HG03060 (cell line): ENCODE measurements around the gene DAPK1.
"Not testable (repeated sequence)": the region's sequence is repeated elsewhere in the genome, so short reads cannot be mapped to it uniquely, and the experiment has no call there.

Source experiments
- ATAC-seq: cut with Tn5 transposase; IDR thresholded peaks from one replicate; pipeline ENCODE4 v1.9.1; 2021; ENCODE audit warnings: low read depth, moderate number of reproducible peaks; ENCODE audit not compliant: unreplicated experiment

Gene DAPK1

DNA sequence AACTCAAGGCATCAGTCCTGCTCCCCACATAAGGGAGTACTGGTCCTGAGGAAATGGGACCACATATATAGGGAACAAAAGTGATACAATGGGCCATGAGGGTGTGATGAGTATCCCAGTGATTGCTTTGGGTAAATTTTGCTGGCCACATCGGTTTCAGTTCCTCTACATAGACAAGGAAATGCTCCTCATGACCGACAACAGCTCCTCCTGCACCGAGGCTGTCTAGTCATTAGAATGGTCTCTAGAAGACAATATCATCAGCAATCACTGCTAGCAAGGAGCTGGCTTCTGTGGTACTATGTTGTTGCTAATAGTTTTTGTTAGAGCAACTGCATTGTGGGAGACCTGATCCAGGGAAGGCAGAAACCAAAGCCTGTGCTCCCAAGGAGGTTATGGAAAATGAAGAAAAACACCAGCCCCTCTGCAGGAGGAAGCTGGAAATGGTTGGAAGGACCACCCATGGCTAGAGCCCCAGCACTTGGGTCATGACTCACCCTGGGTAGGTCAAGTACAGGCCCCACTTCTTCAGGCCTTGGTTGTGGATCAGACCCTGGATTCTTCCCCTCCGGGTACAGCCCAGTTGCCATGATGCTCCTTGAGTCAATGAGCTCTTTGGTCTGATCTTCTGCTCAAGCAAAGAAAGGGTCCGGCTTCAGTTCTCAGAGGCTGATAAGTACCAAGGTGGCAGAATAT, 224.9 kb downstream of the DAPK1 start:
- no peak for ATAC-seq

DNA sequence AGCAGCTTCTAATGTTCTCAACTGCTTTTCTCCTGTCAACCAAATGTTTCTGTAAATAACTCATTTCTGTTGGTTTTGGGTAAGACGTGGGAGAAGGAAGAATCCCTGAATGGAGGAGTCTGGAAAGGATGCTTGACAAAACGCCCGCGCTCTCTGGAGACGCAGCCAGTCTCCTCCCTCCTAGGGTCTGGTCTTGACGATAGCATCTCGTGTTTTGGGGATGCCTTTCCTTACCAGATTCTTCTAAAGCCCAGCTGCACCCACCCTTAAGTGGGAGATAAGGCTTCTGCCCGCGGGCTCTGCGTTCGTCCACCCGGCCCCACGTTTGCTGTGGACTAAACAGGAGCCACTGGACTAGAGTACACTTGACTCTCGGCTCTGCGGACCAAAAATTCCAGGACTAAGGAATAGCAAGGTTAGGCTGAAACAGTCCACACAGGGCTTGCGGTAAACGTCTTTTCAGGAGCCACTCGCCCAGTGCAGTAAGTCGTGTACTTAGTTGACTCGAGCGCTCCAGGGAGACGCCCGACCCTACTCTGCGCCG, 227.8 kb downstream of the DAPK1 start:
- ATAC-seq = no peak

DNA sequence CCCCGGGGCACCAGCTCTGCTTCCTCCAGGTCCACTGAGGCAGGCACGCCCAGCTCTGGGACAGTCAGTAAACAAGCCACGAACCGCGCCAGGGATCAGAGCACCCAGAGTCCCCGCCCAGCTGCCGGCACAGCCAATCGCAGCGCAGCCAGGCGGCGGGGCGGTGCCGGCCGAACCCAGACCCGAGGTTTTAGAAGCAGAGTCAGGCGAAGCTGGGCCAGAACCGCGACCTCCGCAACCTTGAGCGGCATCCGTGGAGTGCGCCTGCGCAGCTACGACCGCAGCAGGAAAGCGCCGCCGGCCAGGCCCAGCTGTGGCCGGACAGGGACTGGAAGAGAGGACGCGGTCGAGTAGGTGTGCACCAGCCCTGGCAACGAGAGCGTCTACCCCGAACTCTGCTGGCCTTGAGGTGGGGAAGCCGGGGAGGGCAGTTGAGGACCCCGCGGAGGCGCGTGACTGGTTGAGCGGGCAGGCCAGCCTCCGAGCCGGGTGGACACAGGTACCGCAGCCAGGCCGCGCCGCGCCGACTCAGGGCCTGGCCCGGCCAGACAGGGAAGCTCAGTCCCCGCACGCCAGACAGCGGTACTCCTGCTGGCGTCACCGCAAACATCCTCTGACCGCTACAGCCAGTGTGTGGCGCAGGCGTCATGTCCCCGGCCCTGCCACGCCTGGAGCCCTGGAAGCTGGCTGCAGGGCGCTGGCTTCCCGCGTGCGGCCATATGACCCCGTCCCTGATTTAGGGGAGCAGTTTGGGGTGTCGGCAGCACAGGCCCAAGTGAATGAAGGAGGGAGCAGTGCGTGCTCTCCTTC, 228.4 kb downstream of the DAPK1 start, which contains the start of gene CTSL:
TSS of gene CTSL (plus strand) at position 220 of the 810 bp plus-strand sequence. CDS start 1,485 bp downstream, outside the sequence.
- ATAC-seq = no peak

DNA sequence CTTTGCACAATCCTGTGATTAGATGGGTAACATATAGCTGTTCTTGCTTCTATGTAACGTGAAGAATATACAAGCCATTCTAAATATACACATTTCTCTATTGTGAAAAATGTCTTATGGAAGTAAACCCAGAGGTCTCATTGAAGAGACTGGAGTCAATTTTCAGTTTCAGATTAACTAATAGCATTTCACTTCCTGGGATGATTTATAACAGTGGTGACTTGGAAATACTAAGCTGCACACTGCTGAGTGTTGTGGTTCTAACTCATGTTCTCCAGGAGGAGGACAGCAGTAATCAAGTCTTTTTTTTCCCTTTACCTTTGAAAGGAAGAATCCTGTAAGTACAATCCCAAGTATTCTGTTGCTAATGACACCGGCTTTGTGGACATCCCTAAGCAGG, 231.6 kb downstream of the DAPK1 start:
- ATAC-seq = no peak

DNA sequence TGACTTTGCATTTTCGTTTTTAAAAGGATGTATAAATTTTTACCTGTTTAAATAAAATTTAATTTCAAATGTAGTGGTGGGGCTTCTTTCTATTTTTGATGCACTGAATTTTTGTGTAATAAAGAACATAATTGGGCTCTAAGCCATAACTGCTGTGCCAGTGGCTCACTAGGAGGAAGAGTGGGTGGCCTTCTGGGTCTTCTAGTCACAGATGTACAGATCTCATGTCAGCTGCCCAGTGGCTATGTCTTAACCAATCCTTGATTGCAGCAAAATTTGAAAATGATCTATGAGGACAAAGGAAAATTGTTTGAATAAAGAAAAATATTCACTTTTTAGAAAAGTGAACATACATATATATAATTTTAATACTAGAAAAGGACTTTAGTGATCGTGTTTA, 233.7 kb downstream of the DAPK1 start:
- ATAC-seq = no peak

DNA sequence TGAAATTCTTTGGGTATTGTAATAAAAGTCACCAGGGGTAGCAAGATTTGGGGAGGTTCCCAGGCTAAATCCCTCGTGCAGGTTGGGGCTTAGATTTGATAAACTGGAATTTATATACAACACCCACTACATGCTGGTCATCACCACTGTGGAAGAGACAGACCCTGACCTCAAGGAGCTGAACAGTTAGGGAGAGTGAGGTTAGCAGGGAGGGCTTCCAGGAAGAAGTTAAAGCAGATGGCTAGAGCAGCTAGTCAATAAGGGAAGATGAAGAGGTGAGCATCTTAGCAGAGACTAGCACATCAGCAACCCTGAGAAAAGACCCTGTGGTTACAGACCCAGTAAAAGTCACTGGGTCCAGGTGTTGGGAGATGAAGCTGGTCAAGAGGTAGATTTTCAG, 234.7 kb downstream of the DAPK1 start:
- ATAC-seq = no peak

DNA sequence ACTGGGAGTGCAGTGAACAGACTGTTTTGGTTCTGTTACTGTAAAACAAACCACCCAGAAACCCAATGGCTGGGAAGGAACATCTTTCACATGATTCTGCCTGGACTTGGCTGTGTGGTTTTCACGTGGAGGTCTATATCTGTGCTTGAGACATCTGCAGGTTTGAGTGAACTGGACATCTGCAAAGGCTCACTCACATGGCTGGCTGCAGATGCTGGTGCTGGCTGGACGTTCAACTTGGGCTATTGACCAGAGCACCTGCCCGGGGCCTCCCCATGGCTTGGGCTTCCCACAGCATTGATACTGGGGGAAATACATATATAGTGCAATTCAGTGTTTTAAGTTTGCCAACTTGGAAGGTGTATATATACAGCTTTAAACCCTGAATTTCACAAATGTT, 235.1 kb downstream of the DAPK1 start:
- no peak for ATAC-seq

DNA sequence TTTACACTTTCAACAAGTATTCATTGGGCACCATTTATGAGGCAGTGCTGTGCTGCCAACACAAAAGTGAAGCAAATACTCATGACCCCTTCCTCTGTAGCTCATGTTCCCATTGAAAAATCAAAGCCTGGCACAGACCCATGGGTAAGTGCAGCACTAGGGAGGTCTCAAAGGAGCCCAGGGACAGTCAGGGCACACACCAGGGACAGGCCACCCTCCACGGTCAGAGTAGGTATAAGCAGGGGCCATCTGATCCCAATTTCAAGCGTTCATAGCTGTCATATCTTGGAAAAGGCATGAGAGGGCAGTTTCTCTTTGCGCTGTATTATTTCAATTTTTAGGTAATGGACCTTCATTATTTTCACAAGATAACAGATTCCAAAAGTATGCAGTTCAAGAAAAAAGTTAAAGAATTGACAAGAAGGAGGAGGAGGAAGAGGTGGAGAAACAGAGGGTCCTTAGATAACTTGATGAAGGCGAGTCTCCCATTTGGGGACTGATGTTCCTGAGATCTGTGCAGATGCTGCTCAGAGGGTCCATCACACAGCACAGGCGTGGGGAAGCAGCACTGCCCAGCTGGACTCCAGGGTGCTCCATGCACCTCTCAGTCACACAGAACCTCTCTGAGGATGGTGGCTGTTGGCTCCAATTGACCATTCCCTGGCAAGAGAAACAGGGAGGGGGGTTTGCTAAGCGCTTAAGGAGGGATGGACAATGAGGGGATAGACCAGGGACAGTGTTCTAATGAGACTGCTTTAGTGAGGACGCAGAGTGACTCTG, 235.8 kb downstream of the DAPK1 start:
- ATAC-seq = no peak

DNA sequence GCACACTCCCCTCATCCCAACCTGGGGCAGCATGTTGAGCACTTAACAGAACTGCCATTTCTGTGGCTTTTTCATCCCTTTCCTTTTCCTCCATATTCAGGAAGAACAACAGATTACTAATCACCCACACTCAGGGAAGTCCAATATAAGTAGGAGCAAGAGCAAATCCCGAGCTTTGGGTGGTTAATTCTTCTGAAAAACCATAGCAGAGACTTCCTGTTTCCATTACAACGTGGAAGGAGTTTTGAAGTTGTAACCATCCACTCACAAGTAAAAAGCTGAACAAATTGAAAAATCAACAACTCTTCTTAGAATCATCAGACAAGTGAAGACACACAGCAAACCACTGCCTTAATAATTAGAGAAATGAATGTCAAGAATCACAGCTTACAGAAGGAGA, 236.4 kb downstream of the DAPK1 start:
- no peak for ATAC-seq

DNA sequence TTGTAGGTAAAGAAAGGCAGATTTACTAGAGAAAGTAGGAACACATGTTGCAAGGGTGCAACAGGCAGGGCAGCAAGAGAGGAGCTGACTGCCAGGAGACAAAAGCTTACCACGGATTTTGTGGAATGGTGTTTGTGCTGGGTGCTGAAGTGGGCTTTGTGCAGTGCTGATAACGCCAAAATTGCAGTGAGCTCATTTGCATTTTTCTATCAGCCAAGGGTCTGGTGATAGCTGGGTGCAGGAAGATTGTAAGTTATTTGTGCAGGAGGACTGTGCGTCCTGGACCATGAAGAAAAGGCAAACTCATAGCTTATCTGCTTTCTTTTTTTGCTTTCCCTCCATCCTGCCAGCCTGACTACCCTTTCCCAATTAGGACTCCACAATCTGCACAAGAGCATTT, 241.9 kb downstream of the DAPK1 start:
- no peak for ATAC-seq

DNA sequence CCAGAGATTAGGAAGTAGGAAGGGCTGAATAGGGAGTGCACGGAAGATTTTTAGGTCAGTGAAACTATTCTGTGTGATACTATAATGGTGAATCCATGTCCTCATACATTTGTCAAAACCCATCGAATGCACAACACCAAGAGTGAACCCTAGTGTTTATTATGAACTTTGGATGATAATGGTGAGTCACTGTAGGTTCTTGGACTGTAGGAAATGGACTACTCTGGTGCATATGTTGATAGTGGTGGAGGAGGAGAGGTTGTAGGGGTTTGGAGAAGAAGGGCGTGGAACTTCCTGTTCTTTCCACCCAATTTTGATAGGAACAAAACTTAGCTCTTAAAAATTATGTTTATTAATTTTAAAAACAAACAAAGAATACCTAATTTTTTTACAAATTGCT, 242.5 kb downstream of the DAPK1 start:
- ATAC-seq = no peak

DNA sequence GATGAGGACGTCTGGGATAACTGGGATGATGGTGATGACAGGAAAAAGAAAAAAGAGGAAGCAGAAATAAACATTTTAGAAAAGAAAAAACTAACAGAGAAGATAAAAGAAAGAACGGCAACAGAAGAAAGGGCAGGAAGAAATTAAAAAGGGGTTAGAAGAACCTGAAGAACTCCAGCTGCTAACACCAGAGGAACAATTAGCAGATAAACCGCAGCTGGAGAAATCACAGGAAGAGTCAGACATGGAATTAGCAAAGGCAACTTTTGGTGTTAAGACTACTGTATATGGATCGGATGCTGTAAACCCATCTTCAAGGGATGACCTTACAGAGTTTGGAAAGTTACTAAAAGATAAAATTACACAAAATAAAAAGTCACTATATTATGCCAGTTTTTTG, 243.7 kb downstream of the DAPK1 start:
- no peak for ATAC-seq

DNA sequence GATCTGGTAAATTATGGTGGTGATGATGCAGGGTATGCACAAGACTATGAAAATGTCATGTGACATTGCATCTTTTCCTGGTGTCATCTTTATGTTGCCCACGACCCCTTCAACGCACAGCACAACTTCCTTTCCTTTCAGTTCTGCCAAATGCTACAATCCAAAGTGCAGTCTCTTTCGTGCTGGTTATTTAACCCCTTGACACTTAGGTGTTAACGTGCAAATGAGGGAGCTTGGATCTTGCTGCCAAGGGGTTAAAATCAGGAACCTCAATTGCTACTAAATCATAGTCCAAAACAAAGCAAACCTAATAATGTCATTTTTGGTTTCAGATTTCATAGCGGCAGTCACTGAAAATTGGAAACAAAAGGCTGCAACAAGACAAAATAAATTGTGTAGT, 244.2 kb downstream of the DAPK1 start:
- no peak for ATAC-seq

DNA sequence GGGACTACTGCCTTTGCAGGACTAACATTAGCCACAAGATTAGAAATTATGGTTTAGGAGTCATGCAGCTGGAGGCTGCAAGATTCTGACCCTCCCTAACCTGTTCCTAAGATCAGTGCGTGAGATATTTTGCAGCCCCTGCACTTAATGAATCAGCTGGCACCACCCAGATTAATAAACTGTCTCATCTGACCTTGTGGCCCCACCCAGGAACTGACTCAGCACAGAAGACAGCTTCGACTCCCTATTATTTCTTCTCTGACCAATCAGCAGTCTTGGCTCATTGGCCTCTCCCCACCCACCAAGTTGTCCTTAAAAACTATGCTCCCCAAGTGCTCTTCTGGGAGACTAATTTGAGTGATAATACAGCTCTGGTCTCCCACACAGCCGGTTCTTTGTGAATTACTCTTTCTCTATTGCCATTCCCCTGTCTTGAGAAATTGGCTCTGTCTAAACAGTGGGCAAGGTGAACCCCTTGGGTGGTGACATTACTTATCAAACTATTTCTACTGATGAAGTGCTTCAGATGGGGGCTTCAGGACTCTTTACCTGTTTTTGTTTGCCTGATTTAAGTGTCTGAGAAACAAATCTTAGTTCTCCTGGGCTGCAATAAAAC, 245.3 kb downstream of the DAPK1 start:
- ATAC-seq = no peak

DNA sequence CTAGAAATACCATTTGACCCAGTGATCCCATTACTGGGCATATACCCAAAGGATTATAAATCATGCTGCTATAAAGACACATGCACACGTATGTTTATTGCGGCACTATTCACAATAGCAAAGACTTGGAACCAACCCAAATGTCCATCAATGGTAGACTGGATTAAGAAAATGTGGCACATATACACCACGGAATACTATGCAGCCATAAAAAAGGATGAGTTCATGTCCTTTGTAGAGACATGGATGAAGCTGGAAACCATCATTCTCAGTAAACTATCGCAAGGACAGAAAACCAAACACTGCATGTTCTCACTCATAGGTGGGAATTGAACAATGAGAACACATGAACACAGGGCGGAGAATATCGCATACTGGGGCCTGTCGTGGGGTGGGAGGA, 246.6 kb downstream of the DAPK1 start:
- not testable (repeated sequence) for ATAC-seq

DNA sequence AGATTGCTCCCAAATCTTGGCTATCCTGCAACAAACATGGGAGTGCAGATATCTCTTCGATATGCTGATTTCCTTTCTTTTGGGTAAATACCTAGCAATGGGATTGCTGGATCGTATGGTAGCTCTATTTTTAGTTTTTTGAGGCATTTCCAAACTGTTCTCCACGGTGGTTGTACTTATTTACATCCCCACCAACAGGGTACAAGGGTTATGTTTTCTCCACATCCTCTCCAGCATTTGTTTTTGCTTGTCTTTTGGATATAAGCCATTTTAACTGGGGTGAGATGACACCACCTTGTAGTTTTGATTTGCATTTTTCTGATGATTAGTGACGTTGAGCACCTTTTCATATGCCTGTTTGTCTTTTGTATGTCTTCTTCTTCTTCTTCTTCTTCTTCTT, 248.5 kb downstream of the DAPK1 start:
- no peak for ATAC-seq

DNA sequence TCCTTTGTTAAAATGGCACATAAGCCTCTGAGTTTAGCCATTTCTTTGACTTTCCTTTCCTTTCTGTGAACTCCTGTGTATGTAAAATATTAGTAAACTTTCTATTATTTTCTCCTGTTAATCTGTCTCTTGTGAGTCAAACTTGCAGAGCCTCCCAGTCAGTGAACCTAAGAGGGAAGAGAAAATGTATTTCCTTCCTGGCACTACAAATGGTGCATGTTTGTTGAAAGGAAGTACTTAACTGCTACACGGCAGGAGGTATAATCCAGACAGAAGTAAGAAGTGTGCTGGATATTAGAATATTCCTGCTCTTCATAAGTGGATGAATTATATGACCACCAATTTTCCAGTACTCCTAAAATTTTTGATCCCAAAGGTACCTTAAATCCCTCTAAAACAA, 251.2 kb downstream of the DAPK1 start:
- ATAC-seq = no peak

DNA sequence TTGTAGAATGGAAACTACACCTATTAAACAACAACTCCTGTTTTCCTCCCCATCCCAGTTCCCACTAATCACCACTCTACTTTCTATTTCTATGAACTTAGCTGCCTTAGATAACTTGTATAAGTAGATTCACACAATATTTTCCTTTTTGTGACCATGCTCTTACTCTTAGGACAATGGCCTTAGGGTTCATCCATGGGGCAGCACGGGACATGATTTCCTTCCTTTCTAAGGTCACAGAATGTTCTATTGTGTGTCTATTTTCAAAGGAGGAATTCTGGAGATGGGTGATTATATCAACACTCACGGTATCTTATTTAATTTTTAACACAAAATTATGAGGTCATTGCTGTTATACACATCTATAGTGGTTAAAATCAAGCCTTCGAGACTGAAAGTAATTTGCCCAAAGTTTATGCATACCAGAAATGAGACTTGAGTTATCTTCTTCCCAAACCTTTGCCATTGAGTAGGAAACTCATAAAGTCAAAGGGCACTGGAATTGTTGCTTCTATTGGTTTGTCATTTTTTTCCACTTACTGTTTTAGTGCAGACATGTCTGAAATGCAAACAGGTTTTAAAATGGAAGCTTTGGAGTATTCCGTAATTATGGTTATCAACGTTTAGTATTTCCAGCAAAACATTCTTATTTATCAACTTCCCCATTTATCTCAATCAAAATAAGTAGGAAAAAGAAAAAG, 251.8 kb downstream of the DAPK1 start:
- no peak for ATAC-seq

DNA sequence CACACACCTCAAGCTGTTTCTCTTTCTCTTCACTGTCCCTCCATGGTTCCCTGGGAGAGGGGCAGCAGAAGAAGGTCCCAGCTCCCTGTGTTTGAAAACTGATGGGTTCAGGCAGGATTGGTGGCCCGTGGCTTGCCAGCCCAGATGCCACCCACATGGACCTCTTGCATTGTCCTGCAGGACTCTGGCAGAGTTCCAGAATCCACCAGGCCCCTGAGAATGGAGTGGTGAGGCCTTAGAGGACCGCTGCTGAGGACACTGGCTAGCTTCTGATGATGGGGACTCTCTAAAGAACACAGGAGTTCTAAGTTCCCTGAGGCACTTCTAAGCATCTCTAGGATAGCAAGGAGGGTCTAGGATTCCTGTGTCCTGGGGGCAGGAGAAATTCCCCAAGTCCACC, 253.1 kb downstream of the DAPK1 start:
- no peak for ATAC-seq

DNA sequence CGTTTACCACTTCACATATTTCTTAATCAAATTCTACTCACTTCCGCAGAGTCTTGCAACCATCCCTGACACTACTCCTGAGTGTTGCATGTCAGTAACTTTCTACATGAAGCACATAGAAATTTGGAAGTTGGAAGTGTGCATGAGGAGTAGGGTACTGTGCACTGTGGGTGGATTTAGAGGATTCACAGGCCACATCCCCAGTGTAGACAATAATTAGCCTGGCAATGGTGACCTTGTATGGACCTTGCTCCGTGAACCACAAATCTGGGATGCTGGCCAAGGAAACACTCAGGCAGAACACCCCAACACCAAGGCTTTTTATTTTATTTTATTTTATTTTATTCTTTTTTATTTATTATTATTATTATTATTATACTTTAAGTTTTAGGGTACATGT, 253.8 kb downstream of the DAPK1 start:
- no peak for ATAC-seq
